Aorta (tissue), 5 donors: ENCODE results near the gene ASIC4. TPM values are rescaled to one million over a fixed set of nuclear protein-coding genes. Genes with fewer than 3 reads are reported as not detected.

Experiments used
- ATAC-seq: fragments of 200-7000 bp; cut with Tn5 transposase; one replicate; pipeline ENCODE4 v1.9.1; 2022; ENCODE audit warnings: moderate library complexity; ENCODE audit not compliant: low FRiP score
- DNase-seq, 2 donors: peaks; one replicate each; pipeline ENCODE4 v3.0.0-alpha.2; 2020
- H3K27ac ChIP-seq, 2 donors: one replicate each; pipeline ENCODE4 v1.5.1; 2013; ENCODE audit warnings: low read length in 2 of 2, mild to moderate bottlenecking in 2 of 2, moderate library complexity in 2 of 2, control low read depth in 1 of 2, inconsistent platforms in 1 of 2, low read depth in 1 of 2
- H3K27me3 ChIP-seq, 2 donors: one replicate each; pipeline ENCODE4 v1.6.1; 2013; ENCODE audit warnings: control low read depth in 1 of 2, low read length in 1 of 2, mild to moderate bottlenecking in 1 of 2, moderate library complexity in 1 of 2; ENCODE audit not compliant: insufficient read depth in 2 of 2, control insufficient read depth in 1 of 2
- H3K36me3 ChIP-seq, 2 donors: one replicate each; pipeline ENCODE4 v1.6.1; 2013; ENCODE audit warnings: control low read depth in 1 of 2, low read length in 1 of 2, mild to moderate bottlenecking in 1 of 2; ENCODE audit not compliant: insufficient read depth in 2 of 2, control insufficient read depth in 1 of 2
- H3K4me1 ChIP-seq, 2 donors: one replicate each; pipeline ENCODE4 v1.6.1; 2013; ENCODE audit warnings: low read length in 2 of 2, control low read depth in 1 of 2, mild to moderate bottlenecking in 1 of 2, moderate library complexity in 1 of 2; ENCODE audit not compliant: insufficient read depth in 2 of 2, control insufficient read depth in 1 of 2
- H3K4me3 ChIP-seq, 2 donors: one replicate each; pipeline ENCODE4 v1.5.1; 2013; ENCODE audit warnings: low read length in 2 of 2, control low read depth in 1 of 2, mild to moderate bottlenecking in 1 of 2
- H3K9me3 ChIP-seq: one replicate; pipeline ENCODE4 v1.6.1; 2013; ENCODE audit warnings: mild to moderate bottlenecking, low read length; ENCODE audit not compliant: control insufficient read depth
- WGBS, 2 donors: extraction: QIAGEN DNeasy Blood & Tissue Kit; methylation state at CpG; one replicate each; pipeline ENCODE4 v1.1.7; 2013; 5-methylcytosine and 5-hydroxymethylcytosine counted together
- intact Hi-C, 2 donors: fragments of 100-400 bp; cut with DNase I; formaldehyde crosslinking; loops; one replicate each; pipeline versions ENCODE4 v1.14.2 to v1.15.0; 2022
- polyA plus RNA-seq, 2 donors: library from polyadenylated mRNA; stranded (reverse); fragments of 200-250 nt; gene quantifications; one replicate each; pipeline ENCODE4 v1.2.3, GENCODE V29; 2013
- total RNA-seq, 2 donors: library from RNA; stranded (reverse); fragmentation: NEBNext Ultra II Directional; extraction: Animal tissue kit (Norgen Biotek cat#: 25700); gene quantifications; one replicate each; pipeline ENCODE4 v1.2.1, GENCODE V29; 2021
- donor health status: healthy with polysubstance abuse.
- donor health status: Bipolar disorder and iron deficiency.
- donor health status: DM: no; HTN: no; CAD: no.
- donor health status: DM: no; HTN: no; CAD: no.
- donor health status: DM: yes; HTN: yes; CAD: no.

Gene ASIC4
- total and polyA plus RNA-seq, 4 donors = 0.26 to 0.42 (median 0.29) TPM; not detected in 1

GRCh38 chr2:219515874-219516629 is 1.8 kb downstream of the ASIC4 start:
- ATAC-seq (no peak), DNase-seq (no peak)
- H3K9me3 ChIP-seq = no peaks in the 10 kb centered on the region
- H3K36me3 ChIP-seq = no peaks in the 10 kb centered on the region
- H3K27ac ChIP-seq = no peak overlapping the region
- WGBS, 2 donors = 89 to 91% methylated on average over 17 of the region's 17 CpGs
- H3K4me1 ChIP-seq = no peaks in the 10 kb centered on the region
- H3K4me3 ChIP-seq = no peak overlapping the region
- intact Hi-C loops = no loop called here
- no peaks in the 10 kb centered on the region for H3K27me3 ChIP-seq

GRCh38 chr2:219516888-219517287 is 2.6 kb downstream of the ASIC4 start:
- DNase-seq (no peak), ATAC-seq (no peak)
- H3K27ac ChIP-seq = no peak overlapping the region
- intact Hi-C loops = no loop called here
- no peak overlapping the region for H3K4me3 ChIP-seq
- H3K36me3 ChIP-seq = no peaks in the 10 kb centered on the region
- H3K4me1 ChIP-seq = no peaks in the 10 kb centered on the region
- H3K27me3 ChIP-seq = no peaks in the 10 kb centered on the region
- H3K9me3 ChIP-seq = no peaks in the 10 kb centered on the region
- 89 to 93% methylated on average over 7 of the region's 7 CpGs for WGBS, 2 donors

GRCh38 chr2:219517954-219518778 is 3.9 kb downstream of the ASIC4 start:
- no peaks in the 10 kb centered on the region for H3K36me3 ChIP-seq
- 77% methylated on average over 9 to 10 of the region's 10 CpGs for WGBS, 2 donors
- no peaks in the 10 kb centered on the region for H3K27me3 ChIP-seq
- H3K4me1 ChIP-seq = no peaks in the 10 kb centered on the region
- ATAC-seq (no peak), DNase-seq (no peak)
- no peak overlapping the region for H3K4me3 ChIP-seq
- no peaks in the 10 kb centered on the region for H3K9me3 ChIP-seq
- intact Hi-C loops = no loop called here
- H3K27ac ChIP-seq = no peak overlapping the region

GRCh38 chr2:219519526-219519916 is 5.2 kb downstream of the ASIC4 start:
- WGBS, 2 donors = 88 to 97% methylated on average over 9 of the region's 9 CpGs
- ATAC-seq = no peak
- H3K27ac ChIP-seq = no peak overlapping the region
- H3K4me1 ChIP-seq = no peaks in the 10 kb centered on the region
- DNase-seq = no peak
- no peaks in the 10 kb centered on the region for H3K27me3 ChIP-seq
- H3K36me3 ChIP-seq = no peaks in the 10 kb centered on the region
- H3K9me3 ChIP-seq = no peaks in the 10 kb centered on the region
- intact Hi-C loops = no loop called here
- no peak overlapping the region for H3K4me3 ChIP-seq

GRCh38 chr2:219520079-219520478 is 5.8 kb downstream of the ASIC4 start:
- no peaks in the 10 kb centered on the region for H3K27me3 ChIP-seq
- H3K9me3 ChIP-seq = no peaks in the 10 kb centered on the region
- no peaks in the 10 kb centered on the region for H3K36me3 ChIP-seq
- intact Hi-C loops = no loop called here
- H3K27ac ChIP-seq = no peak overlapping the region
- ATAC-seq (no peak), DNase-seq (no peak)
- H3K4me3 ChIP-seq = no peak overlapping the region
- WGBS, 2 donors = 81 to 86% methylated on average over 8 of the region's 8 CpGs
- no peaks in the 10 kb centered on the region for H3K4me1 ChIP-seq

GRCh38 chr2:219521066-219521880 is 7.0 kb downstream of the ASIC4 start:
- Histone ChIP-seq H3K27ac (no peak overlapping the region), H3K4me1 (no peaks in the 10 kb centered on the region), H3K27me3 (no peaks in the 10 kb centered on the region), H3K4me3 (no peak overlapping the region), H3K9me3 (no peaks in the 10 kb centered on the region), H3K36me3 (no peaks in the 10 kb centered on the region)
- WGBS, 2 donors = 28 to 33% methylated on average over 14 of the region's 14 CpGs
- ATAC-seq (peak; percentile 27), DNase-seq (no peak)
- intact Hi-C loops = no loop called here

GRCh38 chr2:219522111-219523030 is 8.1 kb downstream of the ASIC4 start:
- Histone ChIP-seq H3K9me3 (no peaks in the 10 kb centered on the region), H3K27ac (no peak overlapping the region), H3K36me3 (no peaks in the 10 kb centered on the region), H3K4me3 (peak overlapping the region in 1 of 2 donors; percentile 2), H3K27me3 (no peaks in the 10 kb centered on the region), H3K4me1 (no peaks in the 10 kb centered on the region)
- intact Hi-C loops = no loop called here
- ATAC-seq (peak; percentile 33), DNase-seq (peak in 1 of 2 donors; percentile 83)
- 4 to 5% methylated on average over 40 to 70 of the region's 70 CpGs for WGBS, 2 donors
